Activated T-helper 1 cell treated with anti-CD3 and anti-CD28 coated beads, Interleukin-2, amount 50 U/mL, for 16 hours (primary cell): ENCODE results near the gene ALDH2.
"Not testable (repeated sequence)": the region's sequence is repeated elsewhere in the genome, so short reads cannot be mapped to it uniquely, and the experiment has no call there.

Experiments
- DNase-seq, 2 donors: peaks; one replicate each; pipeline ENCODE4 v3.0.0-alpha.2; 2020; ENCODE audit warnings: low read depth in 1 of 2, low spot score in 1 of 2

ALDH2 gene

DNA sequence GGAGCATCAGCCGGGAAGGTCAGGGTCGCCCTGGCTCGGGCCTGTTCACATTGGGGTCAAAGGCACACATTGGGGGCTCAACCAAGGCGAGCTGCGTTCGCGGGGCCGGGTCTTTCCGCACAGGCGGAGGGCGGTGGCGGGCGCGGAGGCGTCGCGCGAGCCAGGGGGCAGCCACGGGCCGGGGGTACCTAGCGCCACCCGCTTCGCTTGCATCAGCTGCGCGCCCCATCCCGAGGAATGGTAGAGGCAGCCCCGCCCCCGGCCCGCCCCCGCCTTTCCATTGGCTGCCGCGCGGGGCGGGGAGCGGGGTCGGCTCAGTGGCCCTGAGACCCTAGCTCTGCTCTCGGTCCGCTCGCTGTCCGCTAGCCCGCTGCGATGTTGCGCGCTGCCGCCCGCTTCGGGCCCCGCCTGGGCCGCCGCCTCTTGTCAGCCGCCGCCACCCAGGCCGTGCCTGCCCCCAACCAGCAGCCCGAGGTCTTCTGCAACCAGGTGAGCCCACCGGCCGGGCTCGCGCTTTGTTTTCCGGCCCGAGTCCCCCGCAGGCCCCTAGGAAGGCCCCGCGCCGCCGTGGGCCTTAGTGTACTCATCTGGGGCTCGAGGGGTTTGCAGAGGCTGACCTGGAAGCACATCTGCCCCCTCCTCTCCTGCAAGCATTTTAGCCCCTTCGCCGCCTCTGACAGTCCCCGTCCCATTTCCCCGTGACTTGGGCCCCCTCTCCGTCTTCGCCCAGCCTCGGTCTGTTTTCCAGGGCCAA lies at the start of gene ALDH2:
TSS of gene ALDH2 (plus strand) at position 326 of the 754 bp plus-strand sequence. CDS start at position 376, 50 bp downstream.
- peak in 1 of 2 donors; percentile 15 for DNase-seq

DNA sequence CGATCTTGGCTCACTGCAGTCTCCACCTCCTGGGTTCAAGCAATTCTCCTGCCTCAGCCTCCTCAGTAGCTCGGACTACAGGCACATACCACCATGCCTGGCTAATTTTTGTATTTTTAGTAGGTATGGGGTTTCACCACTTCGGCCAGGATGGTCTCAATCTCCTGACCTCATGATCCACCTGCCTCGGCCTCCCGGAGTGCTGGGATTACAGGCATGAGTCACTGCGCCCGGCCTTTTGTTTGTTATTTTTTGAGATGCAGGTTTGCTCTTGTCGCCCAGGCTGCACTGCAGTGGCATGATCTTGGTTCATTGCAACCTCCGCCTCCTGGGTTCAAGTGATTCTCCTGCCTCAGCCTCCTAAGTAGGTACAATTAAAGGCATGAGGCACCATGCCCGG lies 47.4 kb upstream of the ALDH2 start:
- not testable (repeated sequence) for DNase-seq

DNA sequence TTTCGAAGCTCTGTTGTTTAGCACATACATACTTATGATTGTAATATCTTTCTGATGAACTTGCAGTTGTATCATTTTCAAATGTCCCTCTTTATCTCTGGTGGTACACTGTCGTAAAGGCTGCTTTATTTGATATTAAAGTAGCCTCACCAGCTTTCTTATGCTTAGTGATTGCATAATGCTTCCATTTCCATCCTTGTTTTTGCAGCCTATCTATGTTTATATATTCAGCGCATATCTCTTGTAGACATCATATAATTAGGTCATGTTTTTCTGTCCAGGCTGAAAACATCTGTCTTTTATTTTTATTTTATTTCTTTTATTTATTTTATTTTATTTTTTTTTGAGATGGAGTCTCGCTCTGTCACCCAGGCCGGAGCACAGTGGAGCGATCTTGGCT lies 46.3 kb upstream of the ALDH2 start:
- no peak for DNase-seq

DNA sequence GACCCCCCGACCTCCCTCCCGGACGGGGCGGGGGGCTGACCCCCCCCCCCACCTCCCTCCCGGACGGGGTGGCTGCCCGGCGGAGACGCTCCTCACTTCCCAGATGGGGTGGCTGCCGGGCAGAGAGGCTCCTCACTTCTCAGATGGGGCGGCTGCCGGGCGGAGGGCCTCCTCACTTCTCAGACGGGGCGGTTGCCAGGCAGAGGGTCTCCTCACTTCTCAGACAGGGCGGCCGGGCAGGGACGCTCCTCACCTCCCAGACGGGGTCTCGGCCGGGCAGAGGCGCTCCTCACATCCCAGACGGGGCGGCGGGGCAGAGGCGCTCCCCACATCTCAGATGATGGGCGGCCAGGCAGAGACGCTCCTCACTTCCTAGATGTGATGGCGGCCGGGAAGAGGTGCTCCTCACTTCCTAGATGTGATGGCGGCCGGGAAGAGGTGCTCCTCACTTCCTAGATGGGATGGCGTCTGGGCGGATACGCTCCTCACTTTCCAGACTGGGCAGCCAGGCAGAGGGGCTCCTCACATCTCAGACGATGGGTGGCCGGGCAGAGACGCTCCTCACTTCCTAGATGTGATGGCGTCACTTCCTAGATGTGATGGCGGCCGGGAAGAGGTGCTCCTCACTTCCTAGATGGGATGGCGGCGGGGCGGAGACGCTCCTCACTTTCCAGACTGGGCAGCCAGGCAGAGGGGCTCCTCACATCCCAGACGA lies 42.9 kb upstream of the ALDH2 start:
- DNase-seq, result not testable (repeated sequence)

DNA sequence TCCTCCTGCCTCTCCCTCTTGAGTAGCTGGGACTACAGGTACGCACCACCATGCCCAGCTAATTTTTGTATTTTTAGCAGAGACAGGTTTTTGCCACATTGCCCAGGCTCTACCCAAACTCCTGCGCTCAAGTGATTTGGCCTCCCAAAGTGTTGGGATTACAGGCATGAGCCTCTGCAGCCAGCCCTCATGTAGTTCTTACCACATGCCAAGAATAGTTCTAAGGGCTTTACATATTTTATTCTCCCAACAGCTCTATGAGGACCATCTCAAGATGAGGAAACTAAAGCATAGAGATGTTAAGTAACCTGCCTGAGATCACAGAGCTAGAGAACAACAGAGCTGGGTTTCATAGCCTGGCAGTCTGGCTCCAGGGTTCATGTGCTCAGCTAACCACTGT lies 37.9 kb upstream of the ALDH2 start:
- DNase-seq, result no peak

DNA sequence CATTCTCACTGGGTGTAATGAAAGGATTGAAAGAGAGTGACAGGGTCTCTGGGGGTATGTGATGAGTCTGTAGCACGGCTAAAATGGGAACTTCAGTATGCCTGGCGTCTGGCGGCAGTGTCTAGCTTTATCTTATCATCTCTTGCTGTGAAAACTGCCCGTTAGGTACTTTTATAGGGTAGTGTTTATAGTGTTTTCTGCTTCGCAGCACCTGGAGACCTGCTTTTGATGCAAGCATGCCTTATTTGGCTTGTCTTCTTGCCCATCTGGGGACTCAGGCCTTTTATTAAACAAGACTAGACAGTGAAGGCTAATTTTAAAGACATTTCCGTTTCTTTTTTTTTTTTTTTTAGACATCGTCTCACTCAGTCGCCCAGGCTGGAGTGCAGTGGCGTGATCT lies 36.3 kb upstream of the ALDH2 start:
- DNase-seq, result no peak

DNA sequence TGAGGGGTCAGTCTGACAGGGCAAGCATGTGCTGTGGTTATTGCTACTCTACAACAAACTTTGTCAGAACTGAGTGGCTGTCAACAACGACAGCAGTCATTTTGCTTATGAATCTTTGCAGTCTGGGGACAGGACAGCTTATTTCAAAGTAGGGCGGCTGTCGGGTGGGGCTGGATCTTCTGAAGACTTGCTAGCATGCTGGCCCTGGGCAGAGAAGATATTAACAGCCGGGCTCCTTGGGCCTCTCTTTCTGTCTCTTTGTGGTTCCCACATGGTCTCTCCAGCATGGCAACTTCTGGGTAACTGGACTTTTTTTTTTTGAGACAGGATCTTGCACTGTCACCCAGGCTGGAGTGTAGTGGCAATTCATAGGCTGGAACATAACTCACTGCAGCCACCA lies 33.9 kb upstream of the ALDH2 start:
- no peak for DNase-seq

DNA sequence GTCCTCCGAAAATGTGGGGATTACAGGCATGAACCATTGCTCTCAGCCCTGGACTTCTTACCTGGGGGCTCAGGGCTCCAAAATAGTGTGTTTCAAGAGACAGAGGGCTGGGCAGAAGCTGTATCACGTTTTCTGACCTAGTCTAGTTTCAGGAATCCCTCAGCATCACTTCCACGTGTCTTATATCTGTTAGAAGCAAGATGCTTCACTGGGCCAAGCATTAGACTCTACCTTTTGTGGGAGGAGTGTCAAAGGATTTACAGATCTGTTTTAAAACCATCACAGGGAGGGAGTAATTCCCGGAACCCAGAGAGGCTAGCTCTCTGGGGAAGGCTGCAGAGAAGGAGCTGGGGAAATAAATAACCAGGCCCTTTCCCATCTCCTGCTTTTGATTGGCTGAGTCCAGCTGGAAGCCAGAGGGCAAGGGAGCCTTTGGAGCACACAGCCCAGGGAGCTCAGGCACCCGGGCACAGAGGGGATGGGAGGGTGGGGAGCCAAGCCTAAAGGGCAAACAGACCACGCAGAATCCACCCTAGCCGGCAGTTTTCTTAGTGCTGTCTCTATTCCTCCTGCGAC lies 33.3 kb upstream of the ALDH2 start:
- DNase-seq, result no peak

DNA sequence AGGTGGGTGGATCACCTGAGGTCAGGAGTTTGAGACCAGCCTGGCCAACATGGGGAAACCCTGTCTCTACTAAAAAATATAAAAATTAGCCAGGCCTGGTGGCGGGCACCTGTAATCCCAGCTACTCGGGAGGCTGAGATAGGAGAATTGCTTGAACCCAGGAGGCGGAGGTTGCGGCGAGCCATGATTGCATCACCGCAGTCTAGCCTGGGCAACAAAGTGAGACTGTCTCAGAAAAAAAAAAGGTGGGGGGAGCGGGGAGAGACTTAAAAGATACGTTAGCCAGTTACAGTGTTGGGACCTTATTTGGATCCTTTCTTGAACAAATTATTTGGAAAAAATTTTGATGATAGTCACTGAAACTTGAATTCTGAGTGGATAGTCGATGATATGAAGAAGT lies 27.2 kb upstream of the ALDH2 start:
- DNase-seq, result not testable (repeated sequence)

DNA sequence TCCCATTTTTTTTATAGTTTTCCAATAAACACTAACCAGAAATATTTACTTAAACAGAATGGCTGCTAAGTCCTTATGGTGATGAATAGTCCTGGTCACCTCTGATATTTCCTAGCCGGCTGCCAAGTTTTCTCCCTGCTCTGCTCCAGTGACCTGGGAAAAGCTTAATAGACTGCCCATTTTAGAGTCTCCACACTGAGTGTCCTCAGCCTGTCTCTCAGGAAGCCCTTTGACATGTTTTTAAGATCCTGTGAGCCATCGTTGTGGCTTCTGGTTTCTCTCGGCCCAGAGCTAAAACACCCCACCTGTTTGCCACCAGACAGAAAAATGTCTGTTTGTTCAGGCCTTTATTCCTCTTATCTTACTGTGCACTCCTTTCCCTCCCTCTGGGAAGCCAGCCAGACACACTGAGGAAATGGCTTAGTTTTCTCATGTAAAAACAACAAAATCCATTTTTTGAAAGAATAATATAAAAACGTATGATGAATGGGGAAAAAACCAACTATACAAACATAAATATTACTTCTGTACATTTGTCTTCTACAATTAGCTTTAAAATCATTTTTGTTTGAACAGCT lies 25.4 kb upstream of the ALDH2 start:
- no peak for DNase-seq

DNA sequence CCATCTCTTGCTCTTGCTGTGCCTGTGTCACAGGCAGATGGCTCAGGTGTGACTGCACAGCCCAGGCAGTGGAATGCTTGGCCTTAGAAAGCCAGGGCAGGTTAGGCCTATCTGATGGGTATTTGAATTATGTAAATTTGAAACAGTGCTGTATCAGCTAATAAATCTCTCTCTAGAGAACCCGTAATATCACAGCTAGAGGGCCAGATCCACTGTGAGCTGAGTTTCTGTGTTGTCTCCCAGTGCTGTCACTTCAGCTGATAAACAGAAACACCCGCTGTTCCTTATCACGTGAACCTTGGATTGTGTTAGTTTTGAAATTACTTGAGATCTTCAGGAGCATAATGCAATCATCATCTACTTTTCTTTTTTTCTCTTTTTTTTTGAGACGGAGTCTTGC lies 21.5 kb upstream of the ALDH2 start:
- DNase-seq, result no peak

DNA sequence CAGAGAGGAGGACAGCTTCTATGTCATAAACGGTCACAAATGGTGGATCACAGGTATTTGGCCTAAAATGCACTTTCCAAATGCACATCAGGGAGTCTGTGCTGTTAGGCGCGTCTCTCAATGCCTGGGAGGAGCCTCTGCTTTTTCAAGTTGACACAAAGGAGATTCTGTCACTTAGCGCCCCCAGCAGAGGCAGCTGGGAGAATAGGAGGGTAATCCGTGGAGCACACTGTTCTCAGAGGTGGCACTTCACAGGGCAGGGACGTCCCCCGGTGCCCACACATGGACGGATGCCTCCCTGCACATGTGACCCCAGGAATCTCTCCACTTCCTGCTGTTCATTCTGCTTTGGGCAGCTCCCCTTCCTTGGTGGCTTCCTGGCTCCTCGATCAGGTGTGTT lies 19.4 kb upstream of the ALDH2 start:
- no peak for DNase-seq

DNA sequence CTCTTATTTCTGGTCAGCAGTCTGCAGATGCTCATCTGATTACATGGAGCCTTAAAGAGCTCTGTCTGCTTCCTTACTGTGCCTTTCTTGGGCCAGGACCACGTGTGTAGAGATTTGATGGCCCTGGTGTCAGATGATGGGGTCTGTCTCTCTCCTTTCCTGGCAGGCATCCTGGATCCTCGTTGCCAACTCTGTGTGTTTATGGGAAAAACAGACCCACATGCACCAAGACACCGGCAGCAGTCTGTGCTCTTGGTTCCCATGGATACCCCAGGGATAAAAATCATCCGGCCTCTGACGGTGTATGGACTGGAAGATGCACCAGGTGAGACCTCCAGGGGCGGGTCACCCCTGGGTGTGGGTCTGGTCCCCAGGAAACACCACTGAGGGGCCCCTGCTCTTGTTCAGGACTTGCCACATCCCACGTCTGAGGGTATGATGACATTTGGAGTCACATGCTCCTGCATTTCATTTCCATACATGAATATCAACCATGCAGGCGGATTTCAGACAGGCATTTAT lies 18.5 kb upstream of the ALDH2 start:
- DNase-seq, result no peak

DNA sequence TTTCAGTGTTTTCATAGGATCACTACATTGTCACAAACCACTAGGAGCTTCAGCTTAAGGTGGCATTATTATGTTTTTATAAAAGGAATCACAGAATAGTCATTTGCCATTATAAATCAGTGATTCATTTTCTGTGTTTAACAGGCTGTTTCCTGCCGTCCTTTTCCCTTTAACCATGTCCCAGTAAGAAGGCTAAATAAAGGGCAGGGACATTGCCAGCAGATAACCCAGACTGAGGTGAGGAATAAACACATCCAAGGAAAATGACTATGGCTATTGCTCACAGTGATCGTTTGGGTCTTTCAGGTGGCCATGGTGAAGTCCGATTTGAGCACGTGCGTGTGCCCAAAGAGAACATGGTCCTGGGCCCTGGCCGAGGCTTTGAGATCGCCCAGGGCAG lies 17.9 kb upstream of the ALDH2 start:
- no peak for DNase-seq

DNA sequence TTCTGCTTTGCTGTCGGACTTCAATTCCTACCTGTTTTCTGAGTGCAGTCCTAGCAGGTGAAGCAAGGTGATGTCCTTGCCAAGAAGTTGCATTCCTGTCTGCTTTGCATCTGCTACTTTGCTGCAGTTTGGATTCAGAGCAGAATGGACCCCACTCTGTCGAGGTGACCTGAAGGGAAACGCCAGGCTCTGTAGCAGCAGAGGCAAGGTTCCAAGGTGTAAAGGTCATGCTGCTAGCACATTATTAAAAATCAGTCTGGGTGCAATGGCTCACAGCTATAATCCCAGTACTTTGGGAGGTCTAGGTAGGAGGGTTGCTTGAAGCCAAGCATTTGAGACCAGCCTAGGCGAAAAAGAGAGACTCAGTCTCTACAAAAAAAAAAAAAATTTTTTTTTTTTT lies 17.3 kb upstream of the ALDH2 start:
- no peak for DNase-seq

DNA sequence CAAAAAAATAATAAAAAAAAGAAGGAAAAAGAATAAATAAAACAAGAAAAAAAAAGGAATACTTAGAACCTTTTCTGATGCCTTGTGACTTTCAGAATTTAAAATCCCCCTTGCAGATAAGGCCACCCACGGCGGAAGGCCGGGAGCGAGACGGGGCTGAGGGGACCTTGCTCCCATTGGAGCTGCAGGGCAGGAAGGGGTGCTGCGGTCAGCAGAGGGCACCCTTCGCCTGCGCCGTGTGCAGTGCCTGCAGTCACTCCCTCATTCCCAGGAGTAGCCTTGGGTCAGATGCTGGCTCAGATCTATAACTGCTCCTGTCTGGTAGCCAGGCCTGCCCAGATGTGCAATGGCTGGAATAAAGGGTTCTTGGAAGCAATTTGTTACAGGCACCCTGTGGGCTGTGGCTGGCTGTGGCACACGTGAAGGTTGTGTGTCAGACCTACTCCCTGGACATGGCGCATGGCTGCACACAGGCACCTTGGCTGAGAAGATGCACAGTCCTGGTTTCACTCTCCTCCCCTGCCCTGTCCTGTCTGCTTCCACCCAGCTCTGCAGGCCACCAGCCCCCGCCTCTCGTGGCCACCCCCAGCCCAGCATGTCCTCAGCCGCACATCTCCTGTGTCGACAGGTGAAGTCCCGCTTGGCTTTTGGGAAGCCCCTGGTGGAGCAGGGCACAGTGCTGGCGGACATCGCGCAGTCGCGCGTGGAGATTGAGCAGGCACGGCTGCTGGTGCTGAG lies 13.4 kb upstream of the ALDH2 start:
- no peak for DNase-seq

DNA sequence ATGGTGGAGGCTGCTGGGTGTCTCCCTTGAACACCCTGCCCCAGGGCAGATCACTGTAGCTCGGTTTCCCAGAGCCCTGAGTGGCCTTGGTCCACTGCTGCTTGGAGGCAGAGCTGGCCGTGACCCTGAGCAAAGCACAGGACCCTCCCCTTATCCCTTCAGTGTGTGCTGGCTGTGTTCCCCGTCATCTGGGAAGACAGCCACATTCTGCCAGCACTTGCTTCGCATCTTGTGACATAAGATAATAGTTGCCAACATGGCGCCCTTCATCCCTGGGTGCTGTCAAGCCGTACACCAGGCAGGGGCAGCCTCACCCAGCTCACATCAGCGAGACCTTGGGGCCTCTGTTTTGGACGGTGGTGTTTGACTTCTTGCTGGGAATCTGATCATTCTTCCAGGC lies 12.1 kb upstream of the ALDH2 start:
- DNase-seq, result no peak

DNA sequence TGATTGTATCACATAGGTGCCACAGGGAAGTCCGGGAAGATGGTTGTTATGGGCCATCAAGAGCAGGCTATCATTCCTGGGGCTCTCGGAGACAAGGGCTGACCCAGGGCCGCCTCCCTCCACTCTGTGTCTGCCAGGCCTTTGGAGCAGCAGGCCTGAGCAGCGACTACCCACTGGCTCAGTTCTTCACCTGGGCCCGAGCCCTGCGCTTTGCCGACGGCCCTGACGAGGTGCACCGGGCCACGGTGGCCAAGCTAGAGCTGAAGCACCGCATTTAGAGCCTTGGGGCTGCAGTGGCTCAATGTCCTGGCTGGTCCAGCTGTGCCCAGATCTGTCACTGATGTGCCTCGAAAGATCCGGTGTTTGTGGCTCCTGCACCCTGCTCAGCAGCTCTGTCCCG lies 10.5 kb upstream of the ALDH2 start:
- DNase-seq, result no peak

DNA sequence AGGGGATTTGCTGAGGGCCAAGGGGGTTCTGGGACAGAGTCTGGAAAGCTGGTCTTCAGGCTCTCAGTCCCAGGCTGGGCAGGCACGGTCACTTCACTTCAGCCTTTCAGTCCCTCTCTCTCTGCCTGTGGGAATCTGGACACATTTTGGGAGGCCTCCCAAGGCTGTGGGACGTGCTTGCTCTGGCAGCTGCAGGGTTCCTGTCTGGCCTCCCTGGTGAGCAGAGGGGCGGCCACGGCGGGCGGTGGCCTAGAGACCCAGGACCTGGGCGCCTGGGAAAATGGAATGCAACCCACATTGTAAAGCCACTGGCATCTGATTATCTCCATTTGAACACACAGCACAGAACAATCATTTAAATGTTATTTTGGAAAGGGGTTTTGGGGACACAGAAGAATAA lies 10.1 kb upstream of the ALDH2 start:
- DNase-seq, result no peak

DNA sequence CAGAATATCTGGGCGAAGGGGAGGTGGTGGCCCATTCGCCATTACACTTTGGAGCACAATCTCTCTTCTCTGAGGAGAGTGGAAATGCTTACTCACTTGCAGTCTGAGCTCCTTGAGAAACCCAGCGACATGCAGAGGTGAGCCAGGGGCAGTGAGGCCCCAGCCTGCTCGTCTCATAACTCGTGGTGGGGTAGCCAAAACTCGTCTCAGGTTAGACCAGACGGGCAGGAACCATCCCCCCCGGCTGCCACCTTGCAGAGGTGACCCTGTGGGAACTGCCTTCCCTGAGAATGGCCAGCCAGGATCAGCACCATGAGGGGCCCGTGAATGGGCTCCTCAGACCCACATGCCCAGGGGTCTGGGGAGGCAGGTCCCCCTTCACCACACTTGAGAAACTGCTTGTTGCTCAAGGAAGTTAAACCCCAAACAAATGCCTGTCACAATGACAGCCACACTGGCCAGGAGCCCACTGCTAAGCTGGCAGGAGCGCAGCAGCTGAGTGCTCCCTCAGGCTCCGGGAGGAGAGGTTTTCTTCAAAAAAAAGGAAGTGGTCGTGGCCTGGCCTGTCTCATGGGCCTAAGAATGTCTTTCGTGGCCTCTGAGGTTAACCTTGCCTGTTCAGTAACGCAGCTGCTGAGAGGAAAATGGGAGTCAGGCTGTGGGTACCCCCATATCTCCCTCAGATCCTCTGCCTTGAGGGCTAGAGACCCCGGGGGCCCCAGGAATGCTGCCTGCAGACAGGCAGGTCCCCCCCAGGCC lies 9.2 kb upstream of the ALDH2 start:
- DNase-seq, result no peak
